K562 (cell line): ENCODE results near the gene GTF3C1. TPM values are rescaled to one million over a fixed set of nuclear protein-coding genes. Genes with fewer than 3 reads are reported as not detected.

ENCODE experiments used
- ATAC-seq: fragments of 200-7000 bp; cut with Tn5 transposase; 3 replicates; pipeline ENCODE4 v1.9.1; 2020; ENCODE audit warnings: moderate library complexity
- BruUV-seq: library from RNA; stranded (reverse); fragments of 400-500 nt; replicated peaks from 2 replicates; lab custom pipeline; 2021; lab: Mats Ljungman, UMichigan
- CTCF ChIA-PET: fragments of 300-600 bp; formaldehyde crosslinking; extraction: SDS; loops from one replicate; lab custom pipeline; 2021; ENCODE audit warnings: low intra/inter-chr PET ratio; lab: Yijun Ruan, JAX
- POLR2A ChIA-PET: fragments of 300-600, 350-650 bp; sonication (Branson Sonifier 250); formaldehyde crosslinking; extraction: SDS; loops from one replicate; lab custom pipeline; 2021; ENCODE audit warnings: antibody characterized with exemption, inconsistent platforms; lab: Yijun Ruan, JAX
- DNase-seq, 4 experiments: peaks; one replicate each; pipeline versions ENCODE4 v3.0.0 to v3.0.0-alpha.2; 2011 to 2018; ENCODE audit warnings: low spot score in 3 of 4, mixed read lengths in 3 of 4; ENCODE audit errors: extremely low read depth in 1 of 4
- FAIRE-seq: peaks from 2 replicates; lab custom pipeline; 2011; peaks lifted over from hg19 to GRCh38; lab: Jason Lieb, UNC
- H2AFZ ChIP-seq: 2 replicates; pipeline ENCODE4 v1.6.0; 2011; ENCODE audit warnings: low read depth, low read length, control low read depth, inconsistent platforms
- H3K27ac ChIP-seq: fragments of 200-600 bp; 3 replicates; pipeline ENCODE4 v1.8.0; 2011; ENCODE audit warnings: low read depth, mild to moderate bottlenecking, control low read depth, inconsistent platforms, low read length, moderate library complexity, mixed read lengths; ENCODE audit errors: extremely low read depth
- H3K27me3 ChIP-seq, 2 experiments: fragments of 300-600 bp in 1 of 2; 2 replicates in 1 of 2; 3 replicates in 1 of 2; pipeline versions ENCODE4 v1.6.0 to v1.8.0; 2011; ENCODE audit warnings: inconsistent platforms in 2 of 2, low read length in 2 of 2, mild to moderate bottlenecking in 1 of 2, mixed read lengths in 1 of 2, moderate library complexity in 1 of 2; ENCODE audit not compliant: control insufficient read depth in 2 of 2, insufficient read depth in 2 of 2
- H3K36me3 ChIP-seq: fragments of 300-600 bp; 3 replicates; pipeline ENCODE4 v1.8.0; 2011; ENCODE audit warnings: mild to moderate bottlenecking, low read length, inconsistent platforms; ENCODE audit not compliant: control insufficient read depth, insufficient read depth
- H3K4me1 ChIP-seq, 2 experiments: fragments of 200-600 bp in 1 of 2; replicated peaks in 1 of 2; 2 replicates in 1 of 2; 3 replicates in 1 of 2; pipeline versions ENCODE4 v1.5.1 to v1.8.0; 2011; ENCODE audit warnings: inconsistent platforms in 2 of 2, low read length in 2 of 2, mild to moderate bottlenecking in 1 of 2, mixed read lengths in 1 of 2, moderate library complexity in 1 of 2; ENCODE audit not compliant: control insufficient read depth in 2 of 2, insufficient read depth in 2 of 2
- H3K4me2 ChIP-seq: 2 replicates; pipeline ENCODE4 v1.6.1; 2011; ENCODE audit warnings: low read length, control low read depth, inconsistent platforms, mixed read lengths; ENCODE audit not compliant: insufficient read depth
- H3K4me3 ChIP-seq: fragments of 200-600 bp; sonication (generic), shearing (Covaris generic); 2 replicates; pipeline ENCODE4 v1.5.1; 2016; ENCODE audit warnings: control low read depth, inconsistent platforms
- H3K79me2 ChIP-seq: fragments of 200-600 bp; 3 replicates; pipeline ENCODE4 v1.8.0; 2011; ENCODE audit warnings: low read length, inconsistent platforms; ENCODE audit not compliant: control insufficient read depth, insufficient read depth
- H3K9ac ChIP-seq, 2 experiments: 2 replicates each; pipeline versions ENCODE4 v1.6.0 to v1.6.1; 2011; ENCODE audit warnings: low read depth in 2 of 2, low read length in 2 of 2, control low read depth in 1 of 2, inconsistent platforms in 1 of 2, mild to moderate bottlenecking in 1 of 2, mixed read lengths in 1 of 2; ENCODE audit not compliant: insufficient read depth in 1 of 2
- H3K9me1 ChIP-seq: one replicate; pipeline ENCODE4 v1.6.0; 2011; ENCODE audit warnings: inconsistent platforms, mild to moderate bottlenecking, low read length, moderate library complexity; ENCODE audit not compliant: control insufficient read depth, insufficient read depth
- H3K9me3 ChIP-seq: replicated peaks from 2 replicates; pipeline ENCODE4 v1.5.1; 2011; ENCODE audit warnings: low read depth, low read length, inconsistent platforms; ENCODE audit not compliant: control insufficient read depth, insufficient read depth
- H4K20me1 ChIP-seq: replicated peaks from 2 replicates; pipeline ENCODE4 v1.6.1; 2011; ENCODE audit warnings: low read length, inconsistent platforms, mixed read lengths; ENCODE audit not compliant: control insufficient read depth, insufficient read depth
- EHMT2 ChIP-seq: fragments of 450-650 bp; IDR thresholded peaks from 2 replicates; pipeline ENCODE4 v1.6.1; 2018; ENCODE audit warnings: antibody characterized with exemption
- IRF1 ChIP-seq: sonication (generic); formaldehyde crosslinking; IDR thresholded peaks from 2 replicates; pipeline ENCODE4 v1.8.0; 2022; ENCODE audit warnings: missing genetic modification reagents, mild to moderate bottlenecking, borderline replicate concordance
- KLF1 ChIP-seq: fragments of 450-650 bp; IDR thresholded peaks from 2 replicates; pipeline ENCODE4 v1.6.1; 2016; ENCODE audit warnings: missing genetic modification characterization, missing compliant biosample characterization
- LARP7 ChIP-seq: fragments of 450-650 bp; IDR thresholded peaks from 2 replicates; pipeline ENCODE4 v1.6.1; 2016
- PHF21A ChIP-seq: fragments of 450-650 bp; IDR thresholded peaks from 2 replicates; pipeline ENCODE4 v1.6.1; 2017; ENCODE audit warnings: low read depth, borderline replicate concordance
- RBM22 ChIP-seq: fragments of 200-400 bp; formaldehyde crosslinking; IDR thresholded peaks from 2 replicates; pipeline ENCODE4 v1.6.1; 2018; ENCODE audit warnings: low read length, low read depth; ENCODE audit not compliant: poor library complexity, severe bottlenecking
- RERE ChIP-seq: sonication (generic); formaldehyde crosslinking; IDR thresholded peaks from 2 replicates; pipeline ENCODE4 v1.8.0; 2023; ENCODE audit warnings: missing genetic modification reagents, mild to moderate bottlenecking, borderline replicate concordance
- SAFB2 ChIP-seq: fragments of 200-400 bp; formaldehyde crosslinking; IDR thresholded peaks from 2 replicates; pipeline ENCODE4 v1.6.1; 2018; ENCODE audit warnings: borderline replicate concordance, low read length, low read depth, moderate library complexity; ENCODE audit not compliant: severe bottlenecking
- TCF3 ChIP-seq: sonication (generic); formaldehyde crosslinking; IDR thresholded peaks from 2 replicates; pipeline ENCODE4 v1.4.0; 2020; ENCODE audit warnings: mild to moderate bottlenecking, missing genetic modification reagents
- VEZF1 ChIP-seq: fragments of 200-800 bp; sonication (Bioruptor generic); IDR thresholded peaks from 2 replicates; pipeline ENCODE4 v1.6.1; 2017; ENCODE audit warnings: missing genetic modification characterization, missing compliant biosample characterization
- ZBTB34 ChIP-seq: fragments of 250-450 bp; sonication (Bioruptor Pico); IDR thresholded peaks from 2 replicates; pipeline ENCODE4 v1.8.0; 2021; ENCODE audit warnings: mild to moderate bottlenecking, moderate library complexity
- ZKSCAN1 ChIP-seq: fragments of 150-350 bp; IDR thresholded peaks from 2 replicates; pipeline ENCODE4 v1.6.1; 2016; ENCODE audit warnings: low read depth, low read length
- ZNF41 ChIP-seq: fragments of 250-450 bp; sonication (Bioruptor Pico); conservative IDR thresholded peaks from 2 replicates; pipeline ENCODE4 v1.4.0; 2020; ENCODE audit warnings: mild to moderate bottlenecking
- ZNF75A ChIP-seq: fragments of 450-650 bp; formaldehyde crosslinking; IDR thresholded peaks from 2 replicates; pipeline ENCODE4 v1.4.0; 2020; ENCODE audit warnings: mild to moderate bottlenecking
- WGBS: fragments of 100-300 bp; shearing (Covaris generic); methylation state at CpG from one replicate; pipeline ENCODE4 v1.1.6; 2016; ENCODE audit warnings: low coverage, mixed read lengths; ENCODE audit not compliant: insufficient coverage; ENCODE audit errors: missing lambda C conversion rate; 5-methylcytosine and 5-hydroxymethylcytosine counted together
- in situ Hi-C: fragments of 300-500 bp; cut with MboI; formaldehyde crosslinking; loops from 4 replicates; pipeline ENCODE4 v1.15.0; 2018; ENCODE audit warnings: inconsistent platforms, mixed read lengths
- intact Hi-C: fragments of 100-400 bp; cut with micrococcal nuclease; formaldehyde crosslinking; loops from 2 replicates; pipeline ENCODE4 v1.14.2; 2022
- polyA plus RNA-seq, 8 experiments: library from polyadenylated mRNA; depleted of rRNA in 4 of 8; stranded (reverse) in 5 of 8; unstranded in 3 of 8; fragments of >200 nt; fragmentation: Nextera tagmentation in 2 of 8; fragmentation: Illumina TruSeq in 1 of 8; extraction: Ambion mirVana in 2 of 8; extraction: Trizol in 1 of 8; gene quantifications; 2 replicates each; pipeline versions ENCODE4 v1.2.1 to v1.2.3, GENCODE V29; 2011 to 2014; ENCODE audit warnings: inconsistent platforms in 1 of 8, missing spikeins in 1 of 8
- total RNA-seq, 7 experiments: library from RNA; depleted of rRNA in 6 of 7; stranded (reverse); fragments of >200 nt in 6 of 7; fragmentation: Illumina TruSeq in 2 of 7; extraction: Trizol in 2 of 7; gene quantifications; 2 replicates each; pipeline versions ENCODE4 v1.2.1 to v1.2.3, GENCODE V29; 2011 to 2021; ENCODE audit warnings: low replicate concordance in 1 of 7

Gene GTF3C1
- total and polyA plus RNA-seq, 9 of the 15 experiments (the other 6 are each of a cell fraction or from before 2014, with no cell fraction given) = 0.72 to 63.6 (median 30.9) TPM

- 2% methylated on average over 5 of the region's 5 CpGs for WGBS
- Histone ChIP-seq H3K9me3 (no peaks in the 10 kb centered on the region; the same call in 1 of the 2 replicates), H3K9me1 (no peaks in the 10 kb centered on the region), H3K27ac (no peak overlapping the region), H3K4me1 (peaks cover 5 to 7% of the 10 kb centered on the region in 2 experiments; a peak in 4 of 5 replicates), H4K20me1 (no peaks in the 10 kb centered on the region), H3K9ac (no peak overlapping the region), H2AFZ (no peak overlapping the region), H3K4me3 (peak overlapping the region; percentile 2; the same call in 1 of the 2 replicates), H3K36me3 (no peaks in the 10 kb centered on the region), H3K4me2 (no peak overlapping the region), H3K79me2 (no peaks in the 10 kb centered on the region), H3K27me3 (peaks cover 0 to 6% of the 10 kb centered on the region in 2 experiments; a peak in 1 of 5 replicates)
- no peak for FAIRE-seq
- ChIA-PET CTCF (no interaction called here), POLR2A (interaction anchor here (1.0 to 1.8 kb wide), 2 partner anchors 9 to 20 kb away, joined by 3 to 7 read pairs; no protein-coding TSS in a partner anchor)
- DNase-seq = no peak
- in situ Hi-C loops (no loop called here), intact Hi-C loops (no loop called here)
- no peak for ATAC-seq
- BruUV-seq = no TSS peak
- TF ChIP-seq TCF3 (CRISPR knock-in tag) (no peak), PHF21A (no peak), ZBTB34 (CRISPR knock-in tag) (no peak), SAFB2 (no peak), KLF1 (no peak), LARP7 (no peak), EHMT2 (no peak), VEZF1 (no peak), RBM22 (no peak), RERE (CRISPR knock-in tag) (no peak), ZNF41 (CRISPR knock-in tag) (no peak), IRF1 (CRISPR knock-in tag) (no peak), ZKSCAN1 (no peak), ZNF75A (no peak)
Observed at GRCh38 chr16:27427538-27427937, 122.2 kb downstream of the GTF3C1 start.
